A549 treated with CpdA at 1 μM for 4 hours (cell line): Measurements from ENCODE around the gene PIK3CG. TPM values are rescaled to one million over a fixed set of nuclear protein-coding genes. Genes with fewer than 3 reads are reported as not detected.

Experiments
- total RNA-seq: library from RNA; stranded (reverse); fragments of 200-300 nt; extraction: Qiagen RNA extraction; gene quantifications from 5 replicates; pipeline ENCODE4 v1.2.3, GENCODE V29; 2022; ENCODE audit warnings: low read depth

The PIK3CG gene
- not detected in 5 replicates for total RNA-seq

GRCh38 chr7:106865130-106866041 lies at the start of gene PIK3CG:
TSS of gene PIK3CG (plus strand) at chr7:106865282. CDS start at chr7:106867562, 2,280 bp downstream.

Other genes with a start within 250 kb of the PIK3CG start
- 10.6 to 17.5 TPM (median 13.3 TPM) in 5 replicates for gene CCDC71L, start 204.1 kb upstream of the PIK3CG start, total RNA-seq
- 2.7 to 4.1 TPM (median 3.1 TPM) in 5 replicates for gene PRKAR2B, start 179.4 kb downstream of the PIK3CG start, total RNA-seq